ENCODE measurements around the gene PLAAT3.
"Not testable (repeated sequence)": the region's sequence is repeated elsewhere in the genome, so short reads cannot be mapped to it uniquely, and the experiment has no call there.

PLAAT3 gene

DNA sequence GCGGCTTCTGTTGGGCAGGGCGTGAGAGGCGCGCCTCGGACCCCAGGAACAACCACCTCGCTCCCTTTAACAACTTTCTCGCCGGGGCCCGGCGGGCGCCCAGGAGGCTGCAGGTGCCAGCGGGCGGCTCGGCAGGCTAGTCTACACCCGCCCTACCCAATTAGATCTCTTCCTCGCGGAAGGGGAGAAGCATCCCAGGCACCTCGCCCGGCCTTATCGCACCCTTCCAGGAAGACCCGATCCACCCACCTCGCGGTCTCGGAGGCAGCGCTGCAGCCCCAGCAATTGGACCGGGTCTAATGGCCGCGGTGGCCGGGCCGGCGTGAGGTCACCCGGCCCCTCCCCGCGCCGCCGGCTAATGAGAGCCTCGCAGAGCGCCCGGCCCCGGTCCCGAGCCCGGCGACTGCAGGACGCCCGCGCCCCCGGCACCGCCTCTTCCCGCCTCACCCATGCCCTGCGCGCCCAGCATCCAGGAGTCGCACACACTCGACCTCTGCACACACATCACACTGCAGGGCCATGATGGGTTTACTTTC lies at the start of gene PLAAT3:
Gene PLAAT3 (minus strand): TSS at position 298 of the 536 bp plus-strand sequence. CDS start 419 bp downstream, outside the sequence.
- peak; percentile 15 to 39 for DNase-seq

DNA sequence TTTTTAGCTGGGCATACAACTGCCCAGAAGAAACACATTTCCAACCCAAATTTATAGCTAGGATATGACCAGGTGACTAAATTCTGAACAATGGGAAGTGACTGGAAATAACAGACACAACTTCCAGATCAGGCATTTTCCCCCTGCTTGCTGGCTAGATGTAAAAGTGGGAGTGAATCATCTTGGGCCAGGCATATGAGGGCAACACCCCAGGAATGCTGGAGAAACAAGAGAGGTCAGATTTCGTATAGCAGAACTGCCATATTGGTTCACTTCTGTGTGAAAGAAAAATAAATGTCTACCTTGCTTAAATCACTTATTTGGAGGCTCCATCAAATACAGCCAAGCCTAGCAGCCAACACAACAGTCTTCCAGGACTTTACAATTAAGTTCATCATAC lies 49.6 kb upstream of the PLAAT3 start:
- DNase-seq: no peak

DNA sequence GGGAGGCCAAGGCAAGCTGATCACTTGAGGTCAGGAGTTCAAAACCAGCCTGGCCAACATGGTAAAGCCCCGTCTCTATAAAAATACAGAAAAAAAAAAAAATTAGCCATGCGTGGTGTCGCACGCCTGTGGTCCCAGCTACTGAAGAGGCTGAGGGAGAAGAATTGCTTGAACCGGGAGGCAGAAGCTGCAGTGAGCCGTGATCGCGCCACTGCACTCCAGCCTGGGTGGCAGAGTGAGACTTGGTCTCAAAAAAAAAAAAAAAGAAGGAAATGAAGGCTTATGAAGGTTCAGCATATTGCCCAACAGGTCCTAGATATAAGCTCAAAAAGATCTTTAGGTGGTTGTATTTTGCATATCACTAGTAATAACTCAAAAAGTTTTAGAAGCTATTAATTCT lies 46.7 kb upstream of the PLAAT3 start:
- DNase-seq: no peak

DNA sequence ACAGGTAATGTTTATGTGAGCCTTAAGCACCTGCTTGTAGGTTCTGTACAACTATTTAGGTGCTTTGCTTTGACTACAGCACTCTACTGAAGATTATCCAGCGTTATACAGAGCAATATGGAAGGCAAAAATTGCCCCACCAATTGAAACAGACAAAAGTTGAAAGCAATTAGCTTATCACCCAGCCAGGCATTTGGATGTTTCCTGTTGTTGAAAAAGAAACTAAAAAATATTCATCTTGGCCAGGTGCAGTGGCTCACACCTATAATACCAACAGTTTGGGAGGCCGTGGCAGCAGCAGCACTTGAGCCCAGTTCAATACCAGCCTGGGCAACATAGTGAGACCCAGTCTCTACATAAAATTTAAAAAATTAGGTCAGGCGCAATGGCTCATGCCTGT lies 38.4 kb upstream of the PLAAT3 start:
- no peak for DNase-seq

DNA sequence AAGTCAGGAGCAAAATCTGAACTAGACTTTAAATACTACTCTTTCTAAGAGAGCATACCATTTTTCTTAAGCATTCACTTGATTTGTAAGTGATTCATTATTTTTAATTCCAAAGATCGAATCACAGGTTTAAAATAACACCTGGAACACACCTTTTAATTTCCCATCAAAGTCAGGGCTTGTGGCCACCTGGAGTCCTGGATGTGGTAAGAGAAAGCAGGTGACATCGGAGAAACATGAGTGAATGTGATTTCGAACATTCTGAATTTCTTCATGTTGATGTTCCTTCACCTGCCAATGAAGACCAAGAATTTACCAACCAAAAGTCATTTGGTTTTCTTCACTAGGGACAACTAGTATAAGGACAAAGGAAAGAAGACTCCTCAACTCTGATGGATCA lies 29.0 kb upstream of the PLAAT3 start:
- DNase-seq: no peak

GRCh38 chr11:63641727-63642126 lies 27.5 kb upstream of the PLAAT3 start:
- DNase-seq: no peak

- DNase-seq: peak in 1 of 2 experiments; percentile 3
Measured at GRCh38 chr11:63639199-63639832, 25.1 kb upstream of the PLAAT3 start.

GRCh38 chr11:63638436-63638835 lies 24.2 kb upstream of the PLAAT3 start:
- not testable (repeated sequence) for DNase-seq

- peak; percentile 29 to 43 for DNase-seq
Measured at GRCh38 chr11:63635762-63636465, 21.7 kb upstream of the PLAAT3 start.

- no peak for DNase-seq
Measured at GRCh38 chr11:63629426-63629825, 15.2 kb upstream of the PLAAT3 start.

DNA sequence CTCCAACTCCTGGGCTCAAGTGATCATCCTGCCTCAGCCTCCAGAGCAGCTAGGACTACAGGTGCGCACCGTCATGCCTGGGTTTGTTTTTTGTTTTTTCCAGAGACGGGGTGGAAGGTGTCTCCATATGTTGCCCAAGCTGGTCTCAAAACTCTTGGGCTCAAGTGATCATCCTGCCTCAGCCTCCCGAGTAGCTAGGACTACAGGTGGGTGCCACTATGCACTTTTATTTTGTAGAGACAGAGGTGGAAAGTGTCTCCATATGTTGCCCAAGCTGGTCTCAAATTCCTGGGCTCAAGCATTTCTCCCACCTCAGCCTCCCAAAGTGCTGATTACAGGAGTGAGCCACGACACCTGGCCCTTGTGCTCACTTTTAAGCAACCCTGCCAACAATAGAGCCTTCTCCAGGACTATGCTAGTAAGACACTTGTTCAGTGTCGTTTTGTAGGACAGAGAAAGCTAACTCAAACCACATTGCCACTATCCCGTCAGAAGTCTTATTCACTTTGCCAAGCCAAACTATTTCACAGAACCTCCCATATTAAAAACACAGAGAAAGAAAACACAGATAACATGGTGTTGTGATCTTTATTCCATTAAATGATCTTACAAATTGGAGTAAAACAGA lies 9.4 kb upstream of the PLAAT3 start:
- no peak for DNase-seq

DNA sequence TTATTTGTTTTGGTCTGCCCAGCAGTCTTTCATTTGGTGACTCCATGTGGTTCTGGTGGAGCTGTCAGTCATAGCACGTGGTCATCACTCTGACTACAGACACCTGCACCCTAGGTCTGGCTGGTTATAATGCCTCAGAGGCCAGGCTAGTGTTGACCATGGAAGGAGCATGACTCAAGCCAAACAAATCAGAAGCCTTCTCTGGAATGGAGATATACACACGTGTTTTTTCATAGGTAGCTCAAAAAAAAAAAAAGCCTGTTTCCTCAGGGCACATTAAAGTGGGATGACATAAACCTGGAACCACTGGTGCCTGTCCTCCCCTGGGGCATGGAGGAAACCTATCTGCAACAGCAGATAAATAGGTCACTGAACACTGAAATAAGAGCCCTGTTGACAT lies 8.1 kb upstream of the PLAAT3 start:
- DNase-seq: no peak

GRCh38 chr11:63621071-63621470 lies 6.8 kb upstream of the PLAAT3 start:
- DNase-seq: no peak

DNA sequence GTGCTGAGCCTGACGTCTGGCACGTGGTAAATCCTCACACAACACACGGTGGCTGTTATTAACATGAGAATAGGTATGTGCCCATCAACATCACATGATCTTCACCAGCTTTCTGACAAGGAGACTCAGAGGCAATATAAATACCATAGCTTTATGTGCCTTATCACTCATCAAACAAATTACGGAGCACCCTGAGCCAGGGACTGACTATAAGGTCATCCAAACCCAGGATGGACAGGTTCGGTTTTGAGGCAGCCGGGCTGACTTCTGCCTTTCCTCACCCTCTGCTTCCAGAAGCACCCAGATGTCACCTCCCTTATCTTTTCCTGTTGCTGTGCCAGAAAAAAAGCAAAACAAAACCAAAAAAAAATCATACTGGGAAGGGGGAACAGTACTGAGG lies 5.7 kb upstream of the PLAAT3 start:
- DNase-seq: no peak

DNA sequence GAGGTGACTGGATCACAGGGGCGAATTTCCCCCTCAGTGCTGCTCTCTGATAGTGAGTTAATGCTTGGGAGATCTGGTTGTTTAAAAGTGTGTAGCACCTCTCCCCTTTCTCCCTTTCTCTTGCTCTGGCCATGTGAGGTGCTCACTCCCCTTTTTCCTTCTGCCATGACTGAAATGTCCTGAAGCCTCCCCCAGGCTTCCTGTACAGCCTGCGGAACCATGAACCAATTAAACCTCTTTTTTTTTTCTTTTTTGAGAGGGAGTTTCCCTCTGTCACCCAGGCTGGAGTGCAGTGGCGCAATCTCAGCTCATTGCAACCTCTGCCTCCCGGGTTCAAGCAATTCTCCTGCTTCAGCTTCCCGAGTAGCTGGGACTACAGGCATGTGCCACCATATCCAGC lies 3.5 kb upstream of the PLAAT3 start:
- not testable (repeated sequence) for DNase-seq

DNA sequence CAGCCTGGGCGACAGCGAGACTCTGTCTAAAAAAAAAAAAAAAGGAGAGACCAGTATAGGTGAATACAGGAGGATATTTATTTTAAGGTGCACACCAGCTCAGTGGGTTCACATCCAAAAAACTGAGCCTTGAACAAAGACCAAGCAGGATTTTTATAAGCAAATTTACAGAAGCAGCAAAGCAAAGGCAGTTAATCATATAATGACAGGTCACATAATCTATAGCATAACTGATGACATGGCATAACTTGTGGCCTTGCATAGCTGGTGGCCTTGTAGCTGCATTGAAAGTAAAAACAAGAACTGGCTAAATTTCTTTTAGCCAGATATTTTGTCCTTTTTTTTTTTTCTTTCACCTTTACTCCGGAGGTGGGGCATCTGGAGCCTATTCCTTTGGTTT lies 2.7 kb upstream of the PLAAT3 start:
- DNase-seq: no peak

DNA sequence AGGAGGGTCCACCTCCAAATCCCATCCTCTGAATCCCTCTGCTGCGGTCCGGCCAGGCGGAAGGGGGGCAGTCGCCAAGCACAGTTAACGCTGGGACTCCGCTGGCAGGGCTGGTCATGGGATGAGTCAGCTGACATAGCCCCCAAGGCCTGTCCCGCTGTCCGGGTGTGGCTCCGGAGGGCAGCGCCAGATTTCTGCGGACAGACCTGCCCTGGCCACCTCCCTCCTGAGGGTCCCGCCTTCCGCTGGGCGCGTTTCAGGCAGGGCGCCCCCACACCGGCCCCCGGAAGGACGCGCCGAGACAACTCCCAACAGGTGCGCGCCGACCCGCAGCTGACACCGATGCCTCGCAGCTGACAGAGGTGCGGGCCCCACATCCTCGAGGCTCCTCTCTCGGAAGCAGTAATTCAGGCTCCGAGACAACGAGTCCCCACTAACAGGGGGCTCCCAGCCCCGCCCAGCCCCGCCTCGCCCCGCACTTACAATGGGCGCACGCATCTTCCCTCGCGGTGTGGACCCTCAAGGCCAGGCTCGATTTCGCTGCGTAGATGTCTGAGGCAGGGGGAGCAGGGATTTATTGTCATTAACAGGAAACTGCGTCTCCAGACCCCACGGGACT lies 607 bp downstream of the PLAAT3 start:
- DNase-seq: peak in 1 of 2 experiments; percentile 5

DNA sequence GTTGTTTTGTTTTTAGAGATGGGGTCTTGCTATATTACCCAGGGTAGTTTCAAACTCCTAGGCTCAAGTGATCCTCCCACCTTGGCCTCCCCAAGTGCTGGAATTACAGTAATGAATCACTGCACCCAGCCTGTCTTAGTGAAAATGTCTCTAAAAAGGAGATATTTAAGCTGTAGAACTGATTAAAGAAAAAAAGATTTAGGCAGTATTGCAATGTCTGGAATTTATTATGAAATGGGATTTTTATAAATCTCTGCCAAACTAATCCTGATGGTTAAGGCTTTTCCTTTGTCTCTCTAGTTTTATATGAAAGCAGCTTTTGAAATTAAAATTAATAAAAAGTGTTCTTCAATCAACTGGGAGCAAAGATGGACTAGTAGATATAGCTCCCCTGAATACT lies 2.1 kb downstream of the PLAAT3 start:
- DNase-seq: no peak

- no peak for DNase-seq
Measured at GRCh38 chr11:63611395-63611747, 2.9 kb downstream of the PLAAT3 start.

- no peak for DNase-seq
Measured at GRCh38 chr11:63610604-63611394, 3.4 kb downstream of the PLAAT3 start.

DNA sequence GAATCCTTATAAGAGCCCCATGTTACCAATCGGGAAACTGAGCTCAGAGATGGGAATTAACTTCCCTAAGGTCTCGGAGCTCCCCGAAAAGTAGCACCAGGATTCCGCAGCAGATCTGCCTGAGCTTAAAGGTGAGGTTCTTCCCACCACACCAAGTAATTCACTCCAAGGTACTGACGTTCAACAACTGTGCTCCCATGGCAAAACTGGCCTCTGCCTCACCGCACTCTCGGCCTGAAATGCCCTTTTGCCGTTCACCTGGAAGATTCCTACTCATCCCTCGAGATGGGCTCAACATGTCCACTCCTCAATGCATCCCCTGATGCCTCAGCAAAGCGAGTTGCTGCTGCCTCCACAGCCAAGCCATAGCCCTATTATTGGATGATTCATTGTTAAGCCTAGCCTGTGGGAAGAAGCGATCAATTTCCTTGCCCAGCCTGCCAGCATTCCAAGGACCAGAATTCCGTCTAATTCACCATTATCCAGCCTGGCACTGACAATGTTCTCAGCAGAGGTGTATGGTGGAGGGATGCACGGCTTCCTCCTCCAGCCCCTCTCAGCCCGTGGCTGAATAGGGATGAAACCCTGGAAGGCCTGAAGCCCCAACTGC lies 4.2 kb downstream of the PLAAT3 start:
- DNase-seq: no peak

- no peak for DNase-seq
Measured at GRCh38 chr11:63609536-63609935, 4.7 kb downstream of the PLAAT3 start.
